ENCODE results near the gene HYAL1. TPM values are rescaled to one million over a fixed set of nuclear protein-coding genes. Genes with fewer than 3 reads are reported as not detected.
"Not testable (repeated sequence)": the region's sequence is repeated elsewhere in the genome, so short reads cannot be mapped to it uniquely, and the experiment has no call there.

The HYAL1 gene
- total RNA-seq, 1 donor from 2014 or later = 0.59 TPM

- H3K27me3 Mint-ChIP-seq (ENCODE audit: low read depth) = no peaks in the 10 kb centered on the region
- H3K9me3 Mint-ChIP-seq = no peaks in the 10 kb centered on the region
- no peak for DNase-seq (ENCODE audit: low spot score)
- no peak overlapping the region for H3K27ac Mint-ChIP-seq
- H3K36me3 Mint-ChIP-seq (ENCODE audit: low read depth) = peaks cover 30% of the 10 kb centered on the region
- intact Hi-C loops (cut with micrococcal nuclease) = loop anchor here (1.0 to 5.0 kb wide), 2 partner anchors 22 to 84 kb away; partner anchors contain the start of genes GNAI2, HYAL3 and NAA80
- peak overlapping the region; percentile 89 for H3K4me3 Mint-ChIP-seq (ENCODE audit: low read depth)
- peaks cover 13% of the 10 kb centered on the region for H3K4me1 Mint-ChIP-seq (ENCODE audit: low read depth)
These were observed 17.5 kb upstream of the HYAL1 start for GRCh38 chr3:50320853-50321335.

GRCh38 chr3:50319894-50320625 lies 16.7 kb upstream of the HYAL1 start:
- H3K36me3 Mint-ChIP-seq (ENCODE audit: low read depth) = peaks cover 25% of the 10 kb centered on the region
- peak overlapping the region; percentile 89 for H3K4me3 Mint-ChIP-seq (ENCODE audit: low read depth)
- DNase-seq (ENCODE audit: low spot score) = no peak
- H3K27me3 Mint-ChIP-seq (ENCODE audit: low read depth) = no peaks in the 10 kb centered on the region
- no peaks in the 10 kb centered on the region for H3K9me3 Mint-ChIP-seq
- peaks cover 13% of the 10 kb centered on the region for H3K4me1 Mint-ChIP-seq (ENCODE audit: low read depth)
- intact Hi-C loops (cut with micrococcal nuclease) = loop anchor here (5.0 kb wide), 1 partner anchor 83 kb away; the partner anchor contains the start of gene GNAI2
- H3K27ac Mint-ChIP-seq = no peak overlapping the region

DNA sequence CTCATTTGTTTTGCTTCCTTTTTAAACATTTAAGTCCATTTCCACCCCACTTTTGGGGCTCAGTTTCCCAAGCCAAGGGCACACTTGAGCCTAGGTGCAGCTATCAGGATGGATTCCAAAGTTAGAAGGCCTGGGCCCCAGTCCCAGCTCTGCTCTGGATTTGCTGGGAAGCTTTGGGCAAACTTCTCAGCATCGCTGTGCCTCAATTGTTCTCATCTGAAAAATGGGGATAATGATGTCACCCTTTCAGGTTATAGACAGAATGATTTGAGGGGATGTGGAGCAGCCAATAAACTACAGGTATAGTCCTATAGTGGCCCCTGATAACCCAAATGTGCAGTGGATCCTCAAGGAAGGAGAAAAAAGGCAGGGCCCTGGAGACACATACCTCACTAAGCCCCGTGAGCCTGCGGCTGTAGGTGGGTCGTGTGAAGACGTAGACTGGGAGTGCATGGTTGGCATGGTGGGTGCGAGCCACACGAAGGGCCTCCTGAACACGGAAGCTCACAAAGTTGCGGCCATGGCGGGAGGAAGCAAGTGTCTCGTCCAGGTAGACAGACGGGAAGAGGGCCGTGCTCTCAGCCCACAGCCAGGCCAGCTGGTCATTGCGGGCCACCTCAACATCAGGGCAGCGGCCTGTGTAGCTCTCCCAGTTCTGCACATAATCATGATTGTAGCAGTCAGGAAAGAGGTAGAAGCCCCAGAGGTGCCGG lies 16.0 kb upstream of the HYAL1 start:
- intact Hi-C loops (cut with micrococcal nuclease) = no loop called here
- Mint-ChIP-seq H3K9me3 (no peaks in the 10 kb centered on the region), H3K27ac (no peak overlapping the region), H3K27me3 (ENCODE audit: low read depth) (no peaks in the 10 kb centered on the region), H3K36me3 (ENCODE audit: low read depth) (peaks cover 19% of the 10 kb centered on the region), H3K4me3 (ENCODE audit: low read depth) (peak overlapping the region; percentile 37), H3K4me1 (ENCODE audit: low read depth) (peaks cover 13% of the 10 kb centered on the region)
- DNase-seq (ENCODE audit: low spot score) = no peak

DNA sequence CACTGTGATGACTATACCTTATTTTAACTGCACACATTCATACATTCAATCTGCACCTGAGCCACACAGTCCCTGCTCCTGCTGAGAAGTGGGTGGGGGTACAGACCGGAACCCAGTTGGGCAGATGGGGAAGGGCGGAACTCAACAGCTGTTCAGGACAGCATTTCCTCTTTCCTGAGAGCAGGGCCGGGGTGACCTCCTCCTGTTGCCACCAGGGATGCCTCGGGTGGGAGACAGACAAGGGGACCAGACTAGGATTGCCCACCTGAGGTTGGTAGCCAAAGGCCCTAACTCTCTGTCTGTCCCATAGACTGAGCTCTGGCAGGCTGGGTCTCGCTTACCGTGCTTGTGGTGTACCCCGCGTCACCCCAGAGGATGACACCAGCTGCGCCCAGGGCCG lies 15.2 kb upstream of the HYAL1 start:
- Mint-ChIP-seq H3K4me1 (ENCODE audit: low read depth) (peaks cover 13% of the 10 kb centered on the region), H3K27ac (no peak overlapping the region), H3K4me3 (ENCODE audit: low read depth) (peak overlapping the region; percentile 37), H3K27me3 (ENCODE audit: low read depth) (no peaks in the 10 kb centered on the region), H3K36me3 (ENCODE audit: low read depth) (peaks cover 19% of the 10 kb centered on the region), H3K9me3 (no peaks in the 10 kb centered on the region)
- intact Hi-C loops (cut with micrococcal nuclease) = no loop called here
- DNase-seq (ENCODE audit: low spot score) = no peak

DNA sequence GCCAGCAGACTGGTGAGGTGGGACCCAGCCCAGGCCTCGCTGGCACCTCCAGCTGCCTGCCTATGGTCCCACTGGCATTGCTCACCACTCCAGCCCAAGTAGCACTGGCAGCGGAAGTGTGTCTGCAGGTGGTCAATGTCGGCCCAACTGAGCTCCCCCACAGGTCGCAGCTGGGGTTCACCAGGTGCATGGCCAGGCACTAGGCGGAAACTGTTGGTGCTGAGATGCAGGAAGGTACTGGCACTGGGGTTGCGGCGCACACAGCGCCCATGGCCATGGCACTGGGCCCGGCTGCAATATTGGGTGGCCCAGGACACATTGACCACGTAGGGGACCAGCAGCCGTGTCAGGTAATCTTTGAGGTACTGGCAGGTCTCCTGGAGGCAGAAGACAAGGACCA lies 14.8 kb upstream of the HYAL1 start:
- peaks cover 13% of the 10 kb centered on the region for H3K4me1 Mint-ChIP-seq (ENCODE audit: low read depth)
- DNase-seq (ENCODE audit: low spot score) = no peak
- no peaks in the 10 kb centered on the region for H3K9me3 Mint-ChIP-seq

DNA sequence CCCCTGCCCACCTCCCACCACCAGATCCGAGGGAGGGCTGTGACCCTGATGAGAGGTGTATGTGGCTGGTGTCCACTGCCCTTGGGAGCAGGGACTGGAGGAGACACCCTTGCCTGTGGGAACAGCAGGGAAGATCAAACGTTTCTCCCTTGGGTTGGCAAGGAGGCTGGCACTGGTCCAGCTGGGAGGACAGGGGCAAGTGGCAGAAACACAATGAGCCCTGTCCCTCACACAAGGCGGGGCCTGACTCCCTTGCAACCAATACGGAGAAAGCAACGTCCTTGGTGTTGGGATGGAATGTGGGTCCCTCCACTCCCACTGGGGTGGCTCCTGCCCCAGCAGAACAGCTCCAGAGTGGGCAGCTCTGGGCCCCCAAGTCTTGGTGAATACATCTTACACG lies 13.9 kb upstream of the HYAL1 start:
- Mint-ChIP-seq H3K27me3 (ENCODE audit: low read depth) (no peaks in the 10 kb centered on the region), H3K4me1 (ENCODE audit: low read depth) (peaks cover 13% of the 10 kb centered on the region), H3K36me3 (ENCODE audit: low read depth) (peaks cover 19% of the 10 kb centered on the region), H3K27ac (no peak overlapping the region), H3K9me3 (no peaks in the 10 kb centered on the region), H3K4me3 (ENCODE audit: low read depth) (no peak overlapping the region)
- no peak for DNase-seq (ENCODE audit: low spot score)
- intact Hi-C loops (cut with micrococcal nuclease) = no loop called here

More for the DNA sequence above, 14.8 kb upstream of the HYAL1 start:
- peaks cover 19% of the 10 kb centered on the region for H3K36me3 Mint-ChIP-seq (ENCODE audit: low read depth)
- no peak overlapping the region for H3K27ac Mint-ChIP-seq
- intact Hi-C loops (cut with micrococcal nuclease) = no loop called here
- H3K4me3 Mint-ChIP-seq (ENCODE audit: low read depth) = peak overlapping the region; percentile 37
- no peaks in the 10 kb centered on the region for H3K27me3 Mint-ChIP-seq (ENCODE audit: low read depth)

DNA sequence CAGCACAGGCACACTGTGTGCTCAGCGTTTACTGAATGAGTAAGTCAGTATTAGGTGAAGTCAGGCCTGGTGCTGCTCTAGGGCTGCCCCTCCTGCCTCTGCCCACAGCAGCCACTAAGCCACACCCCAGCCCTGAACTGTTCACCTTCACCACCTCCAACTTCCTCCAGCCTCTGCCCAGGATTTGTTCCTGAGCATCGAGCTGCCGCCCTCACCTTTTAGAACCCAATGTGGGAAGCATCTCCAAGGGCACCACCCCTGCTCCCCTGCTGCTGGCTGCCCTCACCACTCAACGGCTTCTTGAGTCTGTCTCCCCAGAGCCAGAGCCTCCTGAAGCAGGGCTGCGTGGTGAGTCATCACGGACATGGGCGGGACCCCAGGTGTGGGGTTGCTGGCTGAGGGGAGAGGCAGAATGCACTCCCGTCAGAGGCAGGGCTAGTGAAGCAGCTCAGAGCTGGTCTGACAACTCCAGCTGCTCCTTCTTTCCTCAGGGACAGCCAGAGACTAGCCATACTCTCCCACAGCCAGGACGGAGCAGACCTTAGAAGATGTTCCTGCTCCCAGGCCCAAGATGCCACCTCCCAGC lies 13.4 kb upstream of the HYAL1 start:
- no peak for DNase-seq (ENCODE audit: low spot score)
- Mint-ChIP-seq H3K4me1 (ENCODE audit: low read depth) (peaks cover 13% of the 10 kb centered on the region), H3K27ac (peak overlapping the region; percentile 40), H3K27me3 (ENCODE audit: low read depth) (no peaks in the 10 kb centered on the region), H3K9me3 (no peaks in the 10 kb centered on the region), H3K36me3 (ENCODE audit: low read depth) (peaks cover 19% of the 10 kb centered on the region), H3K4me3 (ENCODE audit: low read depth) (no peak overlapping the region)
- intact Hi-C loops (cut with micrococcal nuclease) = no loop called here

GRCh38 chr3:50314816-50315215 lies 11.4 kb upstream of the HYAL1 start:
- Mint-ChIP-seq H3K27ac (no peak overlapping the region), H3K27me3 (ENCODE audit: low read depth) (no peaks in the 10 kb centered on the region), H3K4me3 (ENCODE audit: low read depth) (no peak overlapping the region), H3K36me3 (ENCODE audit: low read depth) (peaks cover 21% of the 10 kb centered on the region), H3K9me3 (peaks cover under 1% of the 10 kb centered on the region), H3K4me1 (ENCODE audit: low read depth) (peaks cover 11% of the 10 kb centered on the region)
- intact Hi-C loops (cut with micrococcal nuclease) = no loop called here
- no peak for DNase-seq (ENCODE audit: low spot score)

DNA sequence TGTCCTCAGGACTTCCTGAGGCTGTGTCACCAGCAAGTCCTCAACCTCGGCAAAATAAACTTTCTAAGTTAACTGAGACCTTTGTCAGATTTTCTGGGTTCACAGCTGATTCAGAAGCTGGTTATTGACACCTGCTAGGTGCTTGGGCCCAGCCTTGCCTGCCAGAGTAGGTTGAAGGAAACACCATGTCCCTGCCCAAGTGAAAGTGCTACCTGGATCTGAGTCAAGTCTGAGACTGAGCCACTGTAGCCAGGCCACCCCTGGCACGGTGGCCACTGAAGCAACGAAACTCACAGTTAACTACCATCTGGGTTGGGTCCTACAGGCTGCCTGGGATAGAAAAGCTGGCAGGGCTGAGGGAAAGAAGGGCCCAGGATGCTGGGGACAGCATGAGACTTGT lies 11.0 kb upstream of the HYAL1 start:
- no peak overlapping the region for H3K4me3 Mint-ChIP-seq (ENCODE audit: low read depth)
- H3K9me3 Mint-ChIP-seq = peaks cover 5% of the 10 kb centered on the region
- peaks cover 22% of the 10 kb centered on the region for H3K36me3 Mint-ChIP-seq (ENCODE audit: low read depth)
- DNase-seq (ENCODE audit: low spot score) = no peak
- no peaks in the 10 kb centered on the region for H3K27me3 Mint-ChIP-seq (ENCODE audit: low read depth)
- no peak overlapping the region for H3K27ac Mint-ChIP-seq
- intact Hi-C loops (cut with micrococcal nuclease) = no loop called here
- H3K4me1 Mint-ChIP-seq (ENCODE audit: low read depth) = peaks cover 11% of the 10 kb centered on the region

GRCh38 chr3:50312041-50312440 lies 8.7 kb upstream of the HYAL1 start:
- intact Hi-C loops (cut with micrococcal nuclease); DNase-seq (ENCODE audit: low spot score); H3K9me3 Mint-ChIP-seq; H3K4me1 Mint-ChIP-seq (ENCODE audit: low read depth); H3K27me3 Mint-ChIP-seq (ENCODE audit: low read depth); H3K27ac Mint-ChIP-seq; H3K4me3 Mint-ChIP-seq (ENCODE audit: low read depth): not testable (repeated sequence)
- H3K36me3 Mint-ChIP-seq (ENCODE audit: low read depth) = peaks cover 13% of the 10 kb centered on the region

DNA sequence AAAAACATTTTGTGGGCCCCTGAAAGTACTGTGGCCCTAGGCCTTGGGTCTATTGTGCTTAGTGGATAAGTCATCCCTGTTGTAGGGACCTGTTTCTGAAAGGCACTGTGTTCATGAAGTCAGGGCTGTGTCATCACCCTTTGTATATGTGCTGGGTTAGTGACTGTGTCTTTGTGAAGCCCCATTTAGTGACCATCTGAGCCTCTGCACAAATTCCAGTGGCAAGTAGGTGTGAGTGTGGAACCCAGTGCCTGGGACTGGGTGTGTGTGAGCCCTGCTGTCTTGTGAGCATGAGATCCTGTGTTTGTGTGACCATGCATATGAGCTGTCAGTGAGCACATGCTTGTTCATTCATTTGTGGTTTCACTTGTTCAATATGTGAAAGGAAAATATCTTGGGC lies 1.2 kb upstream of the HYAL1 start:
- Mint-ChIP-seq H3K27ac (no peak overlapping the region), H3K27me3 (ENCODE audit: low read depth) (no peaks in the 10 kb centered on the region), H3K36me3 (ENCODE audit: low read depth) (peaks cover 6% of the 10 kb centered on the region), H3K9me3 (peaks cover 2% of the 10 kb centered on the region), H3K4me3 (ENCODE audit: low read depth) (no peak overlapping the region), H3K4me1 (ENCODE audit: low read depth) (peaks cover 13% of the 10 kb centered on the region)
- DNase-seq (ENCODE audit: low spot score) = no peak
- intact Hi-C loops (cut with micrococcal nuclease) = no loop called here

GRCh38 chr3:50302095-50303012 lies 1.0 kb downstream of the HYAL1 start:
- H3K9me3 Mint-ChIP-seq = no peaks in the 10 kb centered on the region
- no peaks in the 10 kb centered on the region for H3K27me3 Mint-ChIP-seq (ENCODE audit: low read depth)
- no peak overlapping the region for H3K4me3 Mint-ChIP-seq (ENCODE audit: low read depth)
- no peak overlapping the region for H3K27ac Mint-ChIP-seq
- DNase-seq (ENCODE audit: low spot score) = no peak
- H3K4me1 Mint-ChIP-seq (ENCODE audit: low read depth) = peaks cover 17% of the 10 kb centered on the region
- H3K36me3 Mint-ChIP-seq (ENCODE audit: low read depth) = peaks cover 3% of the 10 kb centered on the region
- intact Hi-C loops (cut with micrococcal nuclease) = no loop called here
